IPS-NIHi11 (cell line): Measurements from ENCODE around the gene NR4A2.
"Not testable (repeated sequence)": the region's sequence is repeated elsewhere in the genome, so short reads cannot be mapped to it uniquely, and the experiment has no call there.

Source experiments
- DNase-seq: peaks from one replicate; pipeline ENCODE4 v3.0.0; 2012; ENCODE audit warnings: mixed read lengths, low spot score

Gene NR4A2

DNA sequence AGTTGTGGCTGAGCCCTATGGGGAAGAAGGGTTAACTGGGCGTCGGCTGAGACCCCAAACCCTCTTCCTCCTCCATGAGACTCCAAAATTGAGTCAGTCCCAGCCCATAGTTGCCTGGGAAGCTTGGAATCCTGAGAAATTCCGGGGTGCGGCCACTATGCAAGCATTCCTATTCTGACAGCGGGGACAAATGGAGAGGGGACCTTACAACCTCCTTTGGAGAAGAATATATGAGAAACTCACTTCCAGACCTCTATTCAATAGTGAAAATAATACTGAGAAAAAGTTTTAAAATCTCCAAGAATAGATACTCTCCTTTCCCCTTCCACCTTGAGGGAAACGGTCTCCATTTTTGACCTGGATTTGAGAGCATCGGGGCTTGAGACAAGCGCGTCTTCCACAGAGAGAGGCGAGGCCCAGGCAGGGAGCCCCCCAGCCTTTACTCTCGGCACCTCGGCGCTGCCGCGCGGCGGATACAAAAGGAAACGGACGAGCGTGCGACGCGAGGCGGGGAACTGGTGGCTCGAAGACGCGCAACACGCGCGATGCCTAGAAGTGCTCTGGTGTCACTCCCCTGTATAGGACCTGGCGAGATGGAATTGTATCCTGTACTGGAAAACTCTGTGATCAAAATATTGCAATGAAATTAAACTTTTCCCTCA is 11.1 kb downstream of the NR4A2 start:
- no peak for DNase-seq

DNA sequence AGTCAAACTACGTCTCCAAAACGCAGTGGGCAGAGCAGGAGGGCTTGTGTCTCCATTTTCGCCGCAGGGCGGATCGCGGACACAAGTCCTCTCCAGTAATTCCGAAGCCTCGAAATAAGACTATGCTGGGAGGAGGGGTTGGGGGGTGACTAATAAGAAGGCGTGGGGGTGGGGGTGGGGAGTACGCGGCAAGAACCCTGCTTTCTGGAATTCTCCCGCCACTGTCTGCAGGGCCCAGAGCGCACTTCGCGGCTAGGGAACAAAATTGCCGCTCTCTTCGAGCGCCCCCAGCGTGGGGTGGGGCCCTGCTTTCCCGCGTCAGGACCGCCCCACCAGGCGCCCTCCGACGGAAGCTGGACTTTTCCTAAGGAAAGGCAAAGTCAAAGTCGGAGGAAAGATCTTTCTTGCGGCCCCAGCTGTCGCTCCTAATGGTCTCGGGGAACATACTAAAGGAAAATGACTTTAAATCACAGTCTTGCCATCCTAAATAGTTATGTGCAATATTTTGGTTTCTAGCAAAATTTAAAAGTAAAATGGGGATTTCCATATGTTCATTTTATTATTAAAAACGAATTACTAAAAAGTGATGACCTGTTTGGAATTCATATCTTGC is 11.9 kb downstream of the NR4A2 start:
- DNase-seq, result no peak

DNA sequence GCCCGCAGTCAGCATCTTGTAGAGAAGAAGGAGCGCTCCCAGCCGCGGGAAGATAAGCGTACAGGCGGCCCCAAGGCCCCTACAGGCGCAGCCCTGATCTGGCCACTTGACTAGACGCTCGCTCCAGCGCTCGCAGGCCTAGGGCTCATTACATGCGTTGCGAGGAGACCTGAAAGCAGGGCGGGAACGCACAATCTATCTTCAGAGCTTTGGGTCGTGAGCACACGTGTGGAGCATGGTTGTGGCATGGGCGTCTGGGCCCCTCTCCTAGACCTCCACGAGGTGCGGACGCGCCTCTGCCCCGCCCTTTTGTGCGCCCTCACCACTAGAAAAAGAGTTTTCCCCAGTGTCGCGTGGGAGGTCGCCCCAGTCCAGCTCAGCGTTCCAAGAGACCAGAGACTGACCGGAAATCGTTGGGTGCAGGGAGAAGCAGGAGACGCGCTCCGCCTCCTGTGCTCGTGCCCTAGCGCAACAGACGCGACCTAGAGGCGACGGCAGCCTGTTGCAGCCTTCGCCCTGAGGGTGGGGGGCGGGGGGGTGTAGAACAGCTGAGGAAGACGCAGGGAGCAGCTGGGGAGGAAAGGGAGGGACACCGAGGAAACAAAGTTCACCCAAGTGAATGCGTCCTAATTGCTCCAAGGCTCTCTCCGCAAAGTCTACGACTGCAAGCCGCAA is 12.6 kb downstream of the NR4A2 start:
- DNase-seq, result peak; percentile 34

DNA sequence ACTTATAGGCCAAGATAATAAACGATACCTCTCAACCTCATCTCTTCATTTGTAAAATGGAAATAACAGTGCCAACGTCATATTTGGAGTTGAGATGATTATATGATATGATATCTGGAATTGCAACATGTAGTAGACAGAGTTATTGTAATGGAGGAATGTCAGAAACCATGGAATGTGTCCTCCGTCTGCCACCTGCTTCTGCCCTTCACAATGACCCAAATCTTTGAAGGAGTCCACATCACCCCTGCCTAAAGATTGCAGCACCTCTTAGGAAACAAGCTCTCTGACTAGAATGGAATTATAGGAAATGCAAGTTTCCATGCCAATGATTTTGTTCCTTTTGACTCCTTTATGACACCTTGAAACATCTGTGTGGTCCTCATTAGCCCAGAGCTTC is 14.9 kb downstream of the NR4A2 start:
- no peak for DNase-seq

DNA sequence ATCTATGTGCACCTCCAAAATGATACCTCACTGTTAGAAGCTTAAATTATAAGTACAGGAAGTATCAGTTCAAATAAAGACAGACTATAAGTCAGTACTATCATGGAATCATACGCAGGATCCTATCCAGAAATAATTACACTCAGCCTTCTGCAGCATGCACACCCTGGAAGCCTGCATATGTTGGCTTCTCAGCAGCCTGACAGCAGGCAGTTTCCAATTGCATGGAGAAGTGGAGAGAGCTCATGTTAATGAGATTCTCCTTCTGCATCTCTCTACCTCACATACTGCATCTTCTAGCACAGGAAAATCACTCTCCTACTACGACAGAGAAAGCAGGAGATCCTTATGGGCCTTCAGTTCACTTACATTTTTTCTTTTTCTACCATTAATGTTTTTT is 20.5 kb downstream of the NR4A2 start:
- no peak for DNase-seq

DNA sequence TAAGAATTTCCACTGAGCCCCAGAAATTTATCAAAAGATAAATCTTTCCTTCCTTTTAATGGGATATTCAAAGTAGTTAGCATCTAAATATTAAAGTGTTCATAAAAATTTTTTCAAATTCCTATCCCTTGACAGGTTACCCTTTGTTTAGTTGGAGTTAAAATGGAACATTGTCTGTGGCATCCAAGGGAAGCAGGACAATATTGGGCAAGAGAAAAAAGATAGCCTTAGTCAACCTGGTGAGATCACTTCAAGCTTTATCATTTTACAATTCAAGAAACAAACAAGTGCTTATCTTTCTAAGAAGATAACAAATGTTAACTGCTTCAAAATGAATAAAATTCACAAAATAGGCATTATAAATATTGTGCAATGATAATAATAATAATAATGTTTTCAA is 21.7 kb downstream of the NR4A2 start:
- no peak for DNase-seq

DNA sequence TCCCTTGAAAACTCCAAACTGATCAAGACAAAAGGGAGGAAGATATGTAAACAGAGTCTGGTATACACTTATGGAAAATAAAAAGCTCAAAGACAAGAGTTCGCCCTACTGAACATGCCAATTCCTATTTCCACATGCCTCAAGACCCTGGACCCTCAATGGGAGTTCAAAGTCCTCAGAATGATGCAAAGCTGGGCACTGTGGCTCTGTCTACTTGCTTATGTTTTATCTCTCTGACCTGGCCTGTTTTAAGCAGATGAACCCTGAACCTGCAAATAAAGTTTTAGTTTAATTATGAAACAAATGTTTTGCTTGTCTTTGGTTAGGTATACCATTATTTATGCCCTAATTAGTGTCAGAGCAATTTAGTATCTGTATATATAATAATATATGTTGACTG is 22.6 kb downstream of the NR4A2 start:
- no peak for DNase-seq

DNA sequence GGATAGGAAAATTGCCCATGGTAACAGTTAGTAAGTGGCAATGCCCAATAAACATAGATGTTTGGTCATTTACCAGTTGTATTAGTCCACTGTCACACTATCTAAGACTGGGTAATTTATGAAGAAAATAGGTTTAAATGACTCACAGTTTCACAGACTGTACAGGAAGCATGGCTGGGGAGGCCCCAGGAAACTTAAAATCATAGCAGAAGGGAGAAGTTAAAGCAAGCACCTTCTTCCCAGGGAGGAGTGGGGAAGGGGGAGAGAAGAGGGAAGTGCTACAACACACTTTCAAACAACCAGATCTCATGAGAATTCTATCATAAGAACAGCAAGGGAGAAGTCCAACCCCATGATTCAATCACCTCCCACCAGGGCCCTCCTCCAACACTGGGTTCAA is 23.4 kb downstream of the NR4A2 start:
- DNase-seq, result no peak

DNA sequence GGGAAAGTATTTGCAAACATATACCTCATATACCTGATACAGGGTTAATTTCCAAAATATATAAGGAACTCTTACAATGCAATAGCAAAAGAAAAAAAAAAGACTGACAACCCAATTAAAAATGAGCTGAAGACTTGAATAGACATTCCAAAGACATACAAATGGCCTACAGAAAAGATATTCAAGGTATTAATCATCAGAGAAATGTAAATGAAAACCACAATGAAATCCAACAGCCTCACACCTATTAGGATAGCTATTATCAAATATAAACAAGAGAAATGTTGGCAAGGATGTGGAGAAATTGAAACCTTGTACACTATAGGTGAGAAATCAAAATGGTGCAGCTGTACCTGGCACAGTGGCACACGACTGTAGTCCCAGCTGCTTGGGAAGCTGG is 25.7 kb downstream of the NR4A2 start:
- no peak for DNase-seq

DNA sequence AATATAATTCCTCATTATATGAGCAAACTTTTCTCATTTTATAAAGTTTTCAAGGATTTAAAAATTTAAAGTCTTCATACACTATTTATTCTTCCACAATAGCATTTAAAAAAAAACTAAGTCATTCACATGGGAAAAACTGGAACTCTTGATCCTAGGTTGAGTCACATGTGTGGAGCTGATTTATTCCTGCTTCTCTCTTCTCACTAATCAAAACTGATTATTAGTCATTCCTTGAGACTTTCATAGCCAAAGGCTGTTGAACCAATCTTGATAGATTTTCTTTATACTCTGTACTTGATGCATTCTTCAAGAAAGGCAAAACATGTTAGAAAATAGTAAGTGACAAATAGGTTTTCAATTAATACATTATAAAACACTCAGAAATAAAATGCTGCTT is 27.4 kb downstream of the NR4A2 start:
- no peak for DNase-seq

DNA sequence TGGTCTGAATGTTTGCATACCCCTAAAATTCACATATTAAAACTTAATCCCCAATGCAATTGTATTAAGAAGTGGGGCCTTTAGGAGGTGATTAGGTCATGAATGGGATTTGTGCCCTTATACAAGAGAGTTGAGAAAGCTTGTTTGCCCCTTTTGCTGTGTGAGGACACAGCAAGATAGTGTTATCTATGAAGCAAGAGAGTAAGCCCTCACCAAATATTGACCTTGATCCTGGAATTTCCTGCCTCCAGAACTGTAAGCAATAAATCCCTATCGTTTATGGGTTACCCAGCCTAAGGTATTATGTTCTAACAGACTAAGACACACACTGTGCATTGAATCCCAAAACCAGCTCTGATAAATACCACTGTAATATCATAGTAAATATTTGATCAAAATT is 32.2 kb downstream of the NR4A2 start:
- no peak for DNase-seq

DNA sequence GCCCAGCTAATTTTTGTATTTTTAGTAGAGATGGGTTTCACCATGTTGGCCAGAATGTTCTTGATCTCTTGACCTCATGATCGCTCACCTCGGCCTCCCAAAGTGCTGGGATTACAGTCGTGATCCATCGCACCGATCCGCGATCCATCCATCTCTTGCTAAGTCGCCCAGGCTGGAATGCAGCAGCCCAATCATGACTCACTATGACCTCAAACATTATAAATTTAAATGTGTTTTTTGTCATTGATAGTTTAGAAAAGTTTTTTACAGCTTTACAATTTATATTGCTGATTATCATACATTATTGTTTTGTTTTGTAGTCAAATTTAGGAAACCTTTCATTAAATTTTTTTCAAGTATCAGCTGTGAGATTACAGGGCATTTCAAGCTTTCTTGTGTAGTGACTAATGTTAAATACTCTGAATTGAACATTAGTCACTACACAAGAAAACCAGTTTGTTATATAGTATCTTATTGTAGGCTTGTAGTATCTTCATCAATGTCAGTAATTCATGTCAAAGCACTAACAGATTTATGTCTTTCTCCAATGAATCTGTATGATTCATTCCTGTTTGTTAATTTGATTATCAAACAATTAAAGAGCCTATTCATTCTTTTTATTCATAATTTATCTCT is 37.5 kb downstream of the NR4A2 start:
- DNase-seq, result no peak

DNA sequence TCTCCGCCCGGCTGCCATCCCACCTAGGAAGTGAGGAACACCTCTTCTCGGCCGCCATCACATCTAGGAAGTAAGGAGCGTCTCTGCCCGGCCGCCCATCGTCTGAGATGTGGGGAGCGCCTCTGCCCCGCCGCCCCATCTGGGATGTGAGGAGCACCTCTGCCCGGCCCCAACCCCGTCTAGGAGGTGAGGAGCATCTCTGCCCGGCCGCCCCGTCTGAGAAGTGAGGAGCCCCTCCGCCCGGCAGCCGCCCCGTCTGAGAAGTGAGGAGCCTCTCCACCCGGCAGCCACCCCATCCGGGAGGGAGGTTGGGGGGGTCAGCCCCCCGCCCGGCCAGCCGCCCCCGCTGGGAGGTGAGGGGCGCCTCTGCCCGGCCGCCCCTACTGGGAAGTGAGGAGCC is 39.1 kb downstream of the NR4A2 start:
- not testable (repeated sequence) for DNase-seq

DNA sequence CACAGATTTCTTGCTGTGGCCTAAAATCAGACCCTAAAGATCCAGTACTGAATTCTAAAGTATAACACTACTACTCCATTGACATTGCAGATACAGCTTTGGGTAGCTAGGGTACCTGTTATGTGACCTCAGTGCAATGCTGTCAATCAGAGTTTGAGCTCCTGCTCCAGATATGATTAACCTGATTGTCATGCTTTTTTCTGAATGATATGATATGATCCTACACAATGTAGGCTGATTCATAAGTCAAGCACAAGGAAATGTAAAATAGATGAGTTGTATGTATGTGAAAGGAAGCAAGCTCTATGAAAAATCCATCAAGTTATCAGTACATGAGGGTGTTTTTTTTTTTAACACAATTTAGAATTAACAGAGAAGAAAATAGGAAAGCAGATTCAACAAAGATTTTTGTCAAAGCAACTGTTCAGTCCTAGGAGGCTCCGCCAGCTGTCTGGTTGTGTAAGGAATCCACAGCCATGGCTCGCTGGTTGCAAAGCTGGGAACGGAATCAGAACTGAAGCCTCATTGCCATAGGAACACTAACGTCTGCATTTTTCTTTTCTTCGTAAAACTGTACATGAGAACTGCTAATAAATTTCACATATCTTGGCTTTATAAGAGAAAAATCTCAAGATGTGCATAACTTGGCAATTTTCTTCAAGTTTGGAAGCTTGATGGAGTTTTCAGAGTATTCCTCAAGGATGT is 52.9 kb downstream of the NR4A2 start:
- no peak for DNase-seq
